Right hindlimb (tissue), 1 donor: Measurements from ENCODE around the gene SLC13A5.
"Not testable (repeated sequence)": the region's sequence is repeated elsewhere in the genome, so short reads cannot be mapped to it uniquely, and the experiment has no call there.

Experiments used
- DNase-seq: peaks from one replicate; pipeline ENCODE4 v3.0.0-alpha.2; 2018

The SLC13A5 gene

DNA sequence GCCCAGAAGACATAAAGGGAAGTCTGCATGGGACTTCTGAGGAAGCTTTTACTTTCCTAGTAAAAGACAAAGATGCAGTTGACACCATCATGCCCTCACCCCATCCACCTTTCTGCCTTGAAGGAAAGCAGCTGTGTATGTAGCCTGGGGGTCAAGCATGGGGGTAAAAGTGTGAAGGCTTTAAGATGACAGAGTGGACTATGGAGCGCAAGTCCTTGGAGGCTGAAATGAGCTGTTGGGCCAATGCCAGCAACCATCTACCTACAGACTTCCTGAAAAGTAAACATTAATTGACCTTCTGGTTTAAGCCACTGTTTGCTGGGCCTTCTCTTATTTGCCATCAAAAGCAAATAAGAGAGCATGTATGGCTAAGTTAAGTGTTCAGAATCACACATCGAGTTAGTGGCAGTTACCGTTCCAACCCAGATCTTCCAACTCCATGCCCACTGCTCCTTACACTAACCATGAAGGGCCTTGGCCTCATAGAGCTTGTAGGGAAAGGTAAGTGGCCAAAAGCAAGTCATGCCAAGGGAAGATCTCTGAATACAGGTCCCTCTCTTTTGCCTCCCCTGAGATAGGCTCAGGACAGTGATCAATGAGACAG, 30.0 kb downstream of the SLC13A5 start:
- DNase-seq = no peak

DNA sequence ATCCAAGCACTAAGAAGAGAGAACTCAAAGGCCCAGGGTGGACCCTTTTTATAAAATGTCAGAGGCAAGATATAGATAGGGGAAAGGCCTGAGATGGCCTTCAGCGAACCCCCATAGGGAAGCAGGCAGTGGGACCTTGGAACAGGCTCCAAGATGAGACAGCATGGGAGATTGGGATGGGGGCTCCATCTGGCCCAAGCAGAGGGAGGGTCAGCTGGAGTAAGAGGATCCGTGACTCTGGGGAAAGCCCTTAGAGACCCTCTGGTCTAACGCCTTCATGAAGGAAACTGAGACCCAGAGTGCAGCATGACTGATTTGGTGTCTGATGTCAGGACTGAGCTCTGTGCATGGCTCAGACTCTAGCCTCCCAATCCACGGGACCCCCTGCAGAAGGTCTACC, 30.8 kb downstream of the SLC13A5 start:
- no peak for DNase-seq

DNA sequence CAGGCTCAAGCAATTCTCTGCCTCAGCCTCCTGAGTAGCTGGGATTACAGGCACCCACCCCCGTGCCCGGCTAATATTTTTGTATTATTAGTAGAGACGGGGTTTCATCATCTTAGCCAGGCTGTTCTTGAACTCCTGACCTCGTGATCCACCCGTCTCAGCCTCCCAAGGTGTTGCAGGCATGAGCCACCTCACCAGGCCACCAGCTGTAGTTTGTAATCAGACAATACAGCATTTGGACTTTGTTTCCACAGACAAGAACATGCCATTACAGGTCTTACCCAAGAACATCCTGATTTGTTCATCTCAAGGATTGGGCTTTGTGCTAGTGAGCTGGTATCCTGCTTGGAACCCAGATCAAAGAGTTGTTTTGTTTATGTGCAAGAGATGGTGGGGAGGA, 31.5 kb downstream of the SLC13A5 start:
- no peak for DNase-seq

DNA sequence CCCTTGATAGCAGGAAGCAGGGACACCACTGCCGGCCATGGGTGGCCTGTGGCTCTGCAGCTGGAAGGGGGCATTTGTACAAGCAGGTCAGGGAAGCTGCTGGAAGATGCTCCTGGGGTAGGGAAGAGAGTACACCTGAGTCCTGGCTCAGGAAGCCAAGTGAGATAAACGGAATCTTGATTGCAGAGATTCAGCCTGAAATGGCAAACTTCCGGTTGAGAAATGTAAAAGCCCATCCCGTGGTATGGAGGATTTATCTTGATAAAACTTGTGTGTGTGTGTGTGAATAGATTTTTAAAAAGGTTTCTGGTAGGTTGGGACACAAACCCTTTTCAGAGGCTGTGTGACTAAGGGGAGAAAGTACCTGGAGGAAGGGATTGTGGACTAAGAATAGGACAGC, 32.0 kb downstream of the SLC13A5 start:
- no peak for DNase-seq

DNA sequence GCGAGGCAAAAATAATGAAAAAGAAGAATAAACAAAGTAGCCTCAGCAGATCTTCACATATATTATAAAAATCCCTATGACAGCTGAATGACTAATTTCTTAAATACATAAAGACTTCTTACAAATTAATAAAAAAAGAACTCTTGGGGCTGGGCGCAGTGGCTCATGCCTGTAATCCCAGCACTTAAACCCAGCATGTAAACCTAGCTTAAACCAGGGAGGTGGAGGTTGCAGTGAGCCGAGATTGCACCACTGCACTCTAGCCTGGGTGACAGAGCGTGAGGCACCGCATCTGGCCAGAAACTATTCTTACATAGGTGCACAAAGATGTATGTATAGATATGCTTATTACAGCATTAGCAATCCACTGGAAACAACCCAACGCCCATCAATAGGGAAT, 33.9 kb downstream of the SLC13A5 start:
- DNase-seq = no peak

DNA sequence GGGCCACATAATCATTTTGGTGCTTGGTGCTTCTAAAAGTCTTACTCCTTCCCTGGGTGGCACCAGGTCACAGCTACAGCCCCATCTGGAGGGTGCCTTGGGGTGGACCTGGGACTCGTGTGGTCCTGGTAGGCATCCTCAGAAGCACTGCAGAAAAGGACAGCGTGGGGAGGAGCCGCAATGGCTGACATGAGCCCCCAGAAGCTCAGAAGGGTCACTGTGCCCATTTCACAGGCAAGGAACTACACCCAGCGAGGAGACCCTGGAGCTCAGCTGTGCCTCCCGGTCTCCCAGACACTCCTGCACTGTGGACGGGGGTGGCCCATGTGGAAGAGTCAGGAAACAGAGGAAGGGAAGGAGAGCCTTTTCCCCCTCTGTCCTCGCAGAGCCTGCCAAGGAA, 35.2 kb downstream of the SLC13A5 start:
- DNase-seq = no peak

DNA sequence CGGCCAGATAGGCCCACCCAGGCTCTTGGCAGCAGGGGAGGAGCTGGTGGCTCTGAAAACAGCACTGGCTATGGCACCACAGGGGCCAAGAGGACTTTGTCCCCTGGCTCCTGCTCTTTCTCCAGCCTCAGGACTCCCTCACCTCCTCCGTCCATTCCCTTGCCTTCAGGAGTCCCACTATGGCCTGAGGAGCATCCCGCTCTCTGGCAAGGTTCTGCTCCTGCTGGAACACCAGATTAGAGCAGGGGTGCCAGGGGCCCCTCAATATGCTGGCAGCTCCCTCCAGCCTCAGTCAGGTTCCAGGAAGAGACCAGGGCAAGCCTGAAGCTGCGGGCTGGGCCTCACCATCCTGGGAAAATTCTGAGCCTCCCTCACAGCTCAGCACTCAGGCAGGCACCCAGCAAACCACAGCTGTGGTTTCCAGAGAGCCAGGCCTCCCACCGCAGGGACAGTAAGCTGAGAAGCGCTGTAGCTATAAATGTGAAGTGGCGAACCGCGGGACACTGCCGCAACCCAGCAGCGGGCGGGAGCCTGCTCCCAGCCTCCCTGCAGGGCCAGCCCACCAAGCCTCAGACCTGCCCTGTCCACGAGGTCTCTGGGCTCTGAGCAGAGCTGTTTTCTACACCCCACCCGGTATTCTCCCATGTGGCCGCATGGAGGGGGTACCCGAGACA, 35.9 kb downstream of the SLC13A5 start:
- peak; percentile 76 for DNase-seq

DNA sequence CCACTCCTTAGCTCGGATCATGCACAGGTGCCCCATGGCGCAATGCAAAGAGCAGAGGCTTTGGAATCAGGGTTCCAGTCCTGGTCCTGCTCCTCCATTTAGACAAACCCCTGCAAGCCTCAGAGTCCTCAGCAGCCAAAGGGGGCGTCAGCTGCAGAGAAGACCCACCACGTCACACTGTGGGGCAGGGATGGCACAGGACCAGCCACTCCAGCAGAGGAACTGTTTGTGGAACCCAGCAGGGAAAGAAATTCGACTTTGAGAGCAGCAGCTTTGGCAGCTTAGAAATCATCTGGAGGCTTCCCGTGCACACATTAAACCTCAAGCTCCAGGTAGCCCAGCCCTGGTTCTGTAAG, 36.4 kb downstream of the SLC13A5 start:
- no peak for DNase-seq

DNA sequence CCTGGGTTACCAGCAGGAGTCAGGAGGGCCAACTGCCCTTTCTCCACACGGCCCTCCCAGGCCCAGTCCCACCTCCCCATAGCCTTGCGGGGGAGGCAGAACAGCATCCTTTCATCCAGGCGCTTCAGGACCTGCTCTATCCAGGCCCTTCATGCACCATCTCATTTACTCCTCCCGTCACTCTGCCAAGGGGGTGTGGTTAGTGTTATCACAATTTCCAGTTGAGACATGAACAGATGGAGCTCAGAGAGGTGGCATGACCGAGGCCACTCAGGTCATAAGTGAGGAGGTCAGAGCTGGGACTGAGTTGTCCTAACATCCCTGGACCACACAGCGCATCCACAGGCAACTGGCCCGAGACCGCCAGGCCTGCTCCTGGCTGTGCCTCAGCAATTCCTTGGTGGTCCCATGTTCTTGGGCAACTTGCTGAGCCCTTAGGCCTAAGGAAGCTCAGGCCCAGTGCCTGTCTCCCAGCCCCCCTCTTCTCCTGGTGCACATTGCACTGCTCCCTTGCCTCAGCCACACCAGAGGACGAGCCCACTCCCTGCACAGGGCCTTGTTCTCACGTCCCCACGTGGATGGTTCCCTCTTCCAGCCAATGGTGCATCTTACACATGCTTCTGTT, 37.9 kb downstream of the SLC13A5 start:
- DNase-seq = no peak

DNA sequence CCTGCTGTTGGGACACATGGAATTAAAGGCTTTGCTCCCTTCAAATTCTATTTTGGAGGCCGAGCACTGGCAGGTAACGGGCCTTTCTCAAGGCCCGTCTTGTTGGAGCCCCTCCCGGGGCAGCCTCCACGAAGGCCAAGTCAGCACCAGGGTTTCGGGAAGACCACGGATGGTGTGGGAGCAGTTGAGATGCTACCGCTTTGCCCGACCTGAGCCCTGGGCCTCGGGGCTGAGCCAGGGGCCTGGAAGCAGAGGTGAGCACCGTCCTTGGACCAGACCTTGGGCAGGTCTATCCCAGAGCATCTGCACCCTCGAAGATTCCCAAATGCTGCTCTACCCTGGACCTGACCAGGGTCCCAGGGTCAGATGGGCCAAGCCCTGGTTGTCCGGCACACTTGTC, 38.6 kb downstream of the SLC13A5 start:
- no peak for DNase-seq

DNA sequence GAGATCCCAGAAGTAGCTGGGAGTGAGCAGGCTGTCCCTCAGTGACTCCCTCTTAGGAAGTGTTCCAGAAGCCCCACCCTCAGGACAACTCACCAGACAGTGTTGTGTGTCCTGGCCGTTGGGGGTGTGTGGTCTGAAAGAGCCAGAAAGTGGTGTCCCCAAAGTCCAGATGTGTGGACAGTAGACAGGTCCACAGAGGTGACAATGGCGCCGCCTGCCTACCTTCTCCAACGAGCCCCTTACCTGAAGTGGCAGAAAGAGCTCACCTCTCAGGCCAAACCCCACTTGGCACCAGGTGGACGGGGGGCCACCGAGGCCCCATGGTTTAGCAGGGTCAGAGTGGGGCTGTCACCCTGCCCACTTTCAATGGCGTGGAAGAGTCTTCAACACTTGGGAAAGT, 41.7 kb downstream of the SLC13A5 start:
- no peak for DNase-seq

DNA sequence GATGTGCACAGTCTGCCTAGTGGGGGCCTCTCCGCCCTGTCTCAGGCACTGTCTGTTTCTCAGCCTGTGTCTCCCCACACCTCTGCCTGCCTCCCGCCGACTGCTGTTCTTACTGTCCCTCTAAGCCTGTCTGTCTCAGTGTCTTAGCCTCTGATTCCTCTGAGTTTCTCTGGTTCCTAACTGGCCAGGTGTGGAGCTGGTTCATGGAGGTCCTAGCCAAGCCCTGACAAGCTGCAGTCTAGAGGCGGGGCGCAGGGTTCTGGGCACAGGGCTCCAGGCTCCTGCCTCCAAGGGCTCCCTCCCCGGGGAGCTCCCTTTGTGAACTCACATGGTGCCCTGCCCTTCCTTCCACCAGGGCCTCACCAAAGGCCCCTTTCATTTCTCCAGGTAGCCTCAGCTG, 42.2 kb downstream of the SLC13A5 start:
- DNase-seq = no peak

DNA sequence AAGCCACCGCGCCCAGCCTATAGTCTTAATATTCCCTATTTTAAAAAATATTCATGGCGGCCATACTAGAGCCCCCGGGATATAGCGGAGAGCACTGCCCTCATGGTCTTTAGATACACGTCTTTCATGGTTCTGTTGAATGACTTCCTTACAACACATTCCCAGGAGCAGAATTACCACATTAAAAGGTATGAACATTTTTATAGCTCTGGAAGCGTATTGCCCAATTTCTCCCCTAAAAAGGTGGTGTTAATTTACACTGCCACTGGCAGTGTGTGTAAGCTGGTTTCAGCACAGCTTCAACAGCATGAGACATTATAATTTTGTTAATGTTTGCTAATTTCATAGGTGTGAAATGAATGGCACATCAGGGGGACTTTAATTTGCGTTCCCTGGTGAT, 42.6 kb downstream of the SLC13A5 start:
- no peak for DNase-seq

DNA sequence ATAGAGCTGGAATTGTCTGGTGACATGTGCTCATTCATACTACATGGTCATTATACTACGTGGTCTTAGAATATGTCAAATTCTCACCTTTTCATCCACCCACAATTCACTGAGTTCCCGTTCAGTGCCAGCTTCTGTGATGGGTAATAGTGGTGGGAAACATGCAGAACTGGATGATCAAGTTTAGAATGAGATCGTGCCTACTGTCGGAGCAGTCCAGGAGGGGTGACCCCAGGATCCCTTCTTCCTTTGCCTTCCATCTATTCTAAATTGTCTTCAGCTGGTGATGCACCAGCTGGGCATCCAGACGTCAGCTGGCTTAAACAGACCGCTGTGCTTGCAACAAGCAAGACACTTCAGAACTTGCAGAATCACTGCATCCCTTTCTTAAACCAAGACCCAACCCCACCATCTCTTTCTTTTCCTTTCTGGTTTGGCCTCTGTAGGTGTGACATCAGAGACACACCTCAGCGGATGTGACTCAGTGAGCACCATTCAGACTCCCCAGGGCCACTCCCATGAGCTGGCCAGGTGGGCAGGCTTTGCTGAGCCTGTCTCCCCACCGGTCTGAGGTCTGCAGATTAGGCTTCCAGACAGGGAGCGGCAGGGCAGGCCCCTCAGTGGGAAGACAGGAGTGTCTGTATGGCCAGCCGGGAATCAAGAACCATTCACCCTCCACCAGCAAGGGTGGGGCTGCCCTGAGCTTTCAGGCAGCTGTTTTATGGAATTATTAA, 43.5 kb downstream of the SLC13A5 start:
- DNase-seq = no peak

DNA sequence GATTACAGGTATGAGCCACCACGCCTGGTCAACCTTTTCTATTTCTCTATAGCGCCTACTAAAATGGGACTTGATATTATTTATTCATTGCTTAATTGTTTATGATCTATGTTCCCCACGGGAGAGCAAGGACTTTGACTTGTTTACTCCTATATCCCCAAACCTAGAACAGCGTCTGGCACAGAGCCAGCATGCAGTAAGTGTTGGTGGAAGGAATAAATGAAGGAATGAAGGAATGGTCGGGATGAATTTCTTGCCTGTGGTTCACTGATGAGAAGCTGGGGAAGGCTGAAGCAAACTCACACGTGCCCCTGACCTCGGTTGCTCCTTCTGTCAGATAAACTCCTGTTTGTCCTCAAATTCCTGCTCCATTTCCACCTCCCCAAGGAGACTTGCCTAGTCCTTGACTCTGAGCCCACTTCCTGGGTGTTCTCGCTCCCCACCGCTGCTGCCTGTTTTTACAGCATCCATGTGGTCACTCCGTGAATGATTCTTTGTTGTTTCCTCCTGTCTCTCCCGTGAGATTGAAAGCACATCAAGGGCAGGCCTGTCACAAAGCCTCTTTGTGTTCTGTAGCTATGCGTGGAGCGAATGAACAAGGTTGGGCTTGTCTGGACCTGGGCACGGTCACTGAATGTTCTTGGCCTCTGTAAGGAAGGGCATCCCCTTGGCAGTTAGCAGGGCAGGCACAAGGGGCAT, 44.3 kb downstream of the SLC13A5 start:
- DNase-seq = no peak

DNA sequence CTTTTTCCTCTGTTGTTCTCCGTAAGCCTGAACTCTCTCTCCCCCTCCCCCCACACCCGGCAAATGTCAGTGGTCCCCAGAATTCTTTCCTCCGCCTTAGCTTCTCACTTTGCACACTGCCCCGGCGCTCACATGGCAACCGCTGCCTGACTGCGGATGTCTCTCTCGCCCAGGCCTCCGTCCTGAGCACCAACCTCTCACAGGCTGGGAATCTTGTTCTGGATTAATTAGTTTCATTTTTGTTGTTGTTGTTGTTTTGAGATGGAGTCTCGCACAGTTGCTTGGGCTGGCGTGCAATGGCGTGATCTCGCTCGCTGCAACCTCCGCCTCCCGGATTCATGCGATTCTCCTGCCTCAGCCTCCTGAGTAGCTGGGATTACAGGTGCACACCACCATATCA, 45.0 kb downstream of the SLC13A5 start:
- DNase-seq = no peak

DNA sequence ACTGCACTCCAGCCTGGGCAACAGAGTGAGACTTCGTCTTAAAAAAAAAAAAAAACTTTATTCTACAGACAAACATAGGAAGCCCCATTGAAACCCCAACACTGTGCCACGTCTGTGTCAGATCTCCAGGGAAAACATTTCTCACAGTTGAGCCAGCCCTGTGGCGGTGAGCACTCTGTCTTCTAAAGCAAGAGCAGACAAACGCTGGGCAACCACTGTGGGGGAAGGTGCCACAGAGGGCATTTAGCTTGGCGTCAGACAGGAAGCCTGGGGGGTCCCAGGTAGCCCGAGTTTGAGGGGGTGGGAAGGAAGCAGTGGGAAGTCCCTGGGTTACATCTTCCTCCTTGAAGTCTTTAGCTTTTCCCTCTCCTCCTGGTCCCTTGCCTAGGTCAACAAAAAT, 45.7 kb downstream of the SLC13A5 start:
- DNase-seq = no peak

DNA sequence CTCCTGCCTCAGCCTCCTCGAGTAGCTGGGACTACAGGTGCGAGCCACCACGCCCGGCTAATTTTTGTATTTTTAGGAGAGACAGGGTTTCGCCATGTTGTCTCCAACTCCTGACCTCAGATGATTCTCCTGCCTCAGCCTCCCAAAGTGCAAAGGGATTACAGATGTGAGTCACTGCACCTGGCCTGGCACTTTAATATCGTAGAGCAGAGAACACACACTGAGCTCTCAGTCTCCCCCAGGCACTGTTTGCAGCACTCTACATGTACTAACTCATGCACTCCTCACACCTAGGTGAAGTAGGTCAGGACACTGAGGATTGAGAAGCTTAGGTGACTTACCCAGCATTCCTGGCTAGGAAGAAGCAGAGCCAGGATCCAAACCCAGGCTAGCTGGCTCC, 46.6 kb downstream of the SLC13A5 start:
- no peak for DNase-seq

DNA sequence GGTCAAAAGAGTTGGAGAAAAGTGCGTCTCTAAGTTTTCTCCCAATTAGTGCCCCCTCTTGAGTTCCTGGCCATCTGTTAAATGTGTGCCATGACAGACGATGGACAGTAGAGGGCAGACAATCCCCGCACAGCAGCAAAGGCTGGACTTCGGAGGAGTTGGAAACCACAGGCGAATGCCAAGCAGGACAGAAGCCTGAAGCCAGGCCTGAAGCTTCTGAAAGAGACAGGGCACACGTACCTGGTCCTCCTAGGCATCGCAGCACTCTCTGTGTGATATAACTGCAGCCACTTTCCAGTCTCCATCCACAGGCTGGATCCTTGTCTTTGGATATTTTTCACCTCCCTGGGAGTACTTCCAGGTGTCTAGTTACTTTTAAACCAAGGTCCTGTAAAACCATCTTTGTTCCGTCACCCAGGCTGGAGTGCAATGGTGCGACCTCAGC, 47.1 kb downstream of the SLC13A5 start:
- peak; percentile 83 for DNase-seq

DNA sequence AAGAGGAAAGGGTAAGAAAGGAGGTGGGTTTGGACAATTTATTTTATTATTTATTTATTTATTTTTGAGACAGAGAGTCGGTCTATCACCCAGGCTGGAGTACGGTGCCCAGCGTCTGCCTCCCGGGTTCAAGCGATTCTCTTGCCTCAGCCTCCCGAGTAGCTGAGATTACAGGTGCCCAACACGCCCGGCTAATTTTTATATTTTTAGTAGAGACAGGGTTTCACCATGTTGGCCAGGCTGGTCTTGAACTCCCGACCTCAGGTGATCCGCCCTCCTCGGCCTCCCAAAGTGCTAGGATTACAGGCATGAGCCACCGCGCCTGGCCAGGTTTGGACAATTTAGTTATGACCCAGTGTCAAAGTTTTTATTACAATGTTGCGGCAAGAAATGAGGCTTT, 50.0 kb downstream of the SLC13A5 start:
- not testable (repeated sequence) for DNase-seq

DNA sequence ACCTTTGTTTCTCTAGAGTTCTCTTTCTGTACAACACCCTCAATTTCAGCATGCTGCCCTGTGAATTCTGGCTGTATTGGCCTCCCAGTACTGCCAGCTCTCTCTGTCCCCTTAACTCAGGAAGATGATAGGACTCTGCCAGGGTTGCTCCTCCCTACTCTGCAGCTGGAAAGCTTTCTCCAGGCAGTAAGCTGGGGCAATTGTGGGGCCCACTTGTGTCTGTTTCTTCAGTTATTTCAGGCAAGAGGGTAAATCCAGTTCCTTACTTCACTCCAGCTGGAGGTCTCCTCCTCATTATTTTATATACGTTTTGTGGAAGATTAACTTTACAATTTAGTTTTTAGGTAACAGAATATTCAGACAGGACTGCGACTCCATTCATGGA, 51.7 kb downstream of the SLC13A5 start:
- DNase-seq = no peak

DNA sequence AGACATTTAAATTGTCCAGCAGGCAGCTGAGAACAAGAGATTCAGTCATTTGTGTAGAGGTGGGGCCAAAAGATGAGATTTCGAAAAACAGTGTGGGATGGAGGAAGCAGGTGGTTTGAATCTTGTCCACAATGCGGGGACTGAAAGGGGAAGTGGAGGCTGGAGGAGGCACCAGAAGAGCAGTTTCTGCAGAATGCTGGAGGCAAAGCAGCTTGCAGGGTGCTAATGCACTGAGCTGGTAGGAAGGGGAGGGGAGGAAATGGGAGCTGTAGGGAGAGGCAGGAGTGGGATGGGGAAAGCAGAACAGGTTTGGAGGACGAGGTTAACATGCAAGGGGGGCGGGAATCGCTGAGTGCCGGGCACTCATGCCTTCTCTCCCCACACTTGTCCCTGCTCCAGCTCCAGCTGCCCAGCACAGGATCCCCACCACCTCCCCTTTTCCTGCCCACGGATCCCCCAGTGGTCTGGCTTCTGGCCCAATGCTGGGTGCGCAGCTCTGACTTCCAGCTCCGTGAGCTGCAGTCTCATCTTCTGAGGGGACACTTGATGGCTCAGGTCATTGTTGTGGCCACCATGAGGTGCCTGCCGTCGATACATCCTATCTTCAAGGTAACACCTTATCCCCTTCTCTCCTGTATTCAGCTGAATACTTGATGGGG, 52.2 kb downstream of the SLC13A5 start:
- DNase-seq = no peak

DNA sequence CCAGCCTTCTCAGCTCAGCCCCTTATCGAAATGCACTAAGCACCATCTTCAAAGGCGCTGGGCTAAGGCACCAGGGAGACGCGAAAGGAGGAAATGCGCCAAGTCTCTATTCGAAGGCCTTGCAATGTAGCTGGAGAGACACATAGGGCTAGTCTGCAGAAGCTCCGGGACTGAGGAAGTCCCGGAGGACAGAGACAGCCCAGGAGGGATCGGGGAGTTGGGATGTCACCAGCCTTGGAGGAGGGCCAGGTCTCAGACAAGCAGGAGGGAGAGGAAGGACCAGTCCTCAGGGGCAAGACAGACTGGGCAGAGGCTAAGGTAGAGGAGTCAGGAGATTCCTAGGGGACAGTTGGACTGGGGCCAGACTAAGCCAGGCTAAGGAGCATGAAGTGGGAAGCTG, 53.1 kb downstream of the SLC13A5 start:
- no peak for DNase-seq
